ENCODE results near the gene FAM120A. TPM values are rescaled to one million over a fixed set of nuclear protein-coding genes. Genes with fewer than 3 reads are reported as not detected.

FAM120A gene
- total and polyA plus RNA-seq, 2 of the 13 experiments (the other 11 are each of a cell fraction or from before 2014, with no cell fraction given) = 41.3 to 44.4 TPM

DNA sequence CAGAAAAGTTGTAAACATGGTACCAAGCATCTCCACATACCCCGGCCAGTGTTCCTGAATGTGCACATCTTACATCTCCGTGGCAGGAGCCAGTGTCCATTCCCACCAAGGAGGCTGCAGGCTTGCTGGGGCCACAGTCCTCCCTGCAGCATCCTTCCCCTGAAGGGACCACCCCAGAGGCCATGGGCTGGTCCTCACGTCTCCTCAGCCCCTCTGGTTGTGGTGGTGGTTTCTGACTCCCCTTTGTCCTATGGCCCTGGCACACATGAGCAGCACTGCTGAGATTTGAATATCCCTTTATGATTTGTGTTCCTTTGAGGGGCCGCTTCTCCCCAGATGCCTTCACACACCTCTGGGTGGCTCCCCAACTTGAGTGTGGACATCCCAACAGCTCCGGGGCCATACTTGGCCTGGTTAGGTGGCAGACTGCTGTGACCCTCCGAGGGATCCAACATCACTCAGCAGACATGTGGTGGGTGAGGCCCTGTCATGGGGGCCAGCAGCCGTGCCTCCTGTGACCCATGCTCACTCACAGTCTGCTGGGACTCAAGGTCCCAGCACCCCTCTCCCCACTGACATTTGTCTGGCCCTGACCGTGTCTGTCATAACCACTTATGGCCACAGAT, 139.2 kb downstream of the FAM120A start:
- no peaks in the 10 kb centered on the region for H3K36me3 ChIP-seq (replicated peaks in 1 of 2; ENCODE audit: control insufficient read depth in 1 of 2, insufficient read depth in 2 of 2, low read length in 2 of 2)
- no peak overlapping the region for H3K27ac ChIP-seq (ENCODE audit: extremely low read length, insufficient read depth, low read length)
- no peak for TF ChIP-seq ZNF546 (CRISPR knock-in tag; conservative IDR thresholded peaks at IDR 0.05)
- ATAC-seq = no peak
- ChIA-PET CTCF (ENCODE audit: low intra/inter-chr PET ratio, low total read pairs) (no interaction called here), POLR2A (no interaction called here)
- in situ Hi-C loops (cut with HindIII; ENCODE audit: extremely low pct_ligation_motif_present, low pct_unique_long_range_greater_than_20kb) = no loop called here
- no peaks in the 10 kb centered on the region for H3K9me3 ChIP-seq (ENCODE audit: low read length)
- BruUV-seq (replicated peaks) = no TSS peak
- no peak for DNase-seq (ENCODE audit: low spot score)
- no peak overlapping the region for H2AFZ ChIP-seq (ENCODE audit: low read length)
- intact Hi-C loops (cut with micrococcal nuclease; ENCODE audit: unreplicated experiment) = no loop called here
- H3K4me3 ChIP-seq (replicated peaks in 1 of 3; ENCODE audit: insufficient read depth in 1 of 3, low read depth in 2 of 3, low read length in 3 of 3) = no peak overlapping the region
- H4K20me1 ChIP-seq (ENCODE audit: insufficient read depth, low read length) = no peaks in the 10 kb centered on the region; the same call in 1 of the 2 replicates
- FAIRE-seq = no peak
- H3K9ac ChIP-seq (ENCODE audit: insufficient read depth, low read depth, low read length) = no peak overlapping the region
- peaks cover 27% of the 10 kb centered on the region for H3K79me2 ChIP-seq (ENCODE audit: insufficient read depth, low read length)
- no peaks in the 10 kb centered on the region for H3K27me3 ChIP-seq (ENCODE audit: control insufficient read depth in 1 of 2, insufficient read depth in 2 of 2, low read length in 2 of 2)
- peaks cover 58% of the 10 kb centered on the region for H3K4me1 ChIP-seq (ENCODE audit: insufficient read depth, low read length)
- H3K4me2 ChIP-seq (ENCODE audit: low read depth, low read length) = no peak overlapping the region
- WGBS (ENCODE audit: low lambda C conversion rate) = 76% methylated on average over 8 of the region's 8 CpGs

DNA sequence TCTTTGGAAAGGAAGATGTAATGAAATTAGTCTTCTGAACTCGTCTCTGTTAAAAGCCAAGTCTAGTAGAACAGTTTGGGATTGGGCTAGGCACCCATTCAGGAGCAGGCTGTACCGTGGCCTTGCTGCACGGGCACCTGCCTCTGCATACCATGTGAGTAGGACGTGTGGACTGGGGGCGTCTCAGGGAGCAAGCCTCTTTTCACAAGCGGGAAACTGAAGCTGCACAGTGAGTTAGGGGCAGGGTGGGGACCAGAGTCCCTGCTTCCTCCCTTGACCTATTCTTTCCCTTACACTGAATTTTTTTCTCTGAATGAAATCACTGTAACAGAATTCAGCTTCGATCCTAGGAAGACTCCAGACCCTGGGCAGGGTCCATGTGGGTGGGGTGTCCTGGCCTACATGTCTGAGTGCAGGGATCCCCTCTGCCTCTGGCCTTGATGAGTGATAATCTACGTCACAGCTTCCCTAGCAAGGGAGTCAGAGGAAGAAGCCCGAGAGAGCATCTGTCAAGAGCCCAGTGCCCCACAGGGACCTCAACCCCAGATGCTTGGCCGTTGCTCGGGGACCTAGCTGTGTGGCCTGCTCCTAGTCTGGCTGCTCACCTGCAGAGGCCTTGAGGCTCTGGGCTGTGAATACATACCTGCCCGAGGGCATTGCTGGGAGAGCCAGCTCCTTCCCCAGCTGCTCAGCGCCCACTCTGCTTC, 140.0 kb downstream of the FAM120A start:
- Histone ChIP-seq H3K79me2 (ENCODE audit: insufficient read depth, low read length) (peaks cover 24% of the 10 kb centered on the region), H3K27ac (ENCODE audit: extremely low read length, insufficient read depth, low read length) (no peak overlapping the region), H3K4me2 (ENCODE audit: low read depth, low read length) (no peak overlapping the region), H3K27me3 (ENCODE audit: control insufficient read depth in 1 of 2, insufficient read depth in 2 of 2, low read length in 2 of 2) (no peaks in the 10 kb centered on the region), H3K9me3 (ENCODE audit: low read length) (no peaks in the 10 kb centered on the region), H3K9ac (ENCODE audit: insufficient read depth, low read depth, low read length) (no peak overlapping the region), H4K20me1 (ENCODE audit: insufficient read depth, low read length) (no peaks in the 10 kb centered on the region; the same call in 1 of the 2 replicates), H3K36me3 (replicated peaks in 1 of 2; ENCODE audit: control insufficient read depth in 1 of 2, insufficient read depth in 2 of 2, low read length in 2 of 2) (no peaks in the 10 kb centered on the region), H3K4me3 (replicated peaks in 1 of 3; ENCODE audit: insufficient read depth in 1 of 3, low read depth in 2 of 3, low read length in 3 of 3) (no peak overlapping the region), H2AFZ (ENCODE audit: low read length) (no peak overlapping the region), H3K4me1 (ENCODE audit: insufficient read depth, low read length) (peaks cover 57% of the 10 kb centered on the region)
- intact Hi-C loops (cut with micrococcal nuclease; ENCODE audit: unreplicated experiment) = no loop called here
- no peak for DNase-seq (ENCODE audit: low spot score)
- no TSS peak for BruUV-seq (replicated peaks)
- no peak for FAIRE-seq
- CTCF ChIA-PET (ENCODE audit: low intra/inter-chr PET ratio, low total read pairs) = interaction anchor here (1.5 kb wide), 1 partner anchor 25 kb away, joined by 7 read pairs; no protein-coding TSS in a partner anchor
- POLR2A ChIA-PET = no interaction called here
- in situ Hi-C loops (cut with HindIII; ENCODE audit: extremely low pct_ligation_motif_present, low pct_unique_long_range_greater_than_20kb) = no loop called here
- no peak for ATAC-seq
- 76% methylated on average over 9 of the region's 13 CpGs for WGBS (ENCODE audit: low lambda C conversion rate)
- no peak for TF ChIP-seq SOX13 (IDR thresholded peaks at IDR 0.05)
- no peak for TF ChIP-seq SOX13 (CRISPR knock-in tag; conservative IDR thresholded peaks at IDR 0.05 in 1 of 2, IDR thresholded peaks at IDR 0.05 in 1 of 2)
- no peak for TF ChIP-seq ATF7 (IDR thresholded peaks at IDR 0.05)
- no peak for TF ChIP-seq ATF7 (CRISPR knock-in tag; IDR thresholded peaks at IDR 0.05)
- TF ChIP-seq KLF9 (CRISPR knock-in tag; IDR thresholded peaks at IDR 0.05; ENCODE audit: low read depth) = no peak
- no peak for TF ChIP-seq KDM1A (CRISPR knock-in tag; IDR thresholded peaks at IDR 0.05)
- TF ChIP-seq ZNF496 (CRISPR knock-in tag; IDR thresholded peaks at IDR 0.05; ENCODE audit: insufficient replicate concordance) = no peak
- TF ChIP-seq, protein P1, sequence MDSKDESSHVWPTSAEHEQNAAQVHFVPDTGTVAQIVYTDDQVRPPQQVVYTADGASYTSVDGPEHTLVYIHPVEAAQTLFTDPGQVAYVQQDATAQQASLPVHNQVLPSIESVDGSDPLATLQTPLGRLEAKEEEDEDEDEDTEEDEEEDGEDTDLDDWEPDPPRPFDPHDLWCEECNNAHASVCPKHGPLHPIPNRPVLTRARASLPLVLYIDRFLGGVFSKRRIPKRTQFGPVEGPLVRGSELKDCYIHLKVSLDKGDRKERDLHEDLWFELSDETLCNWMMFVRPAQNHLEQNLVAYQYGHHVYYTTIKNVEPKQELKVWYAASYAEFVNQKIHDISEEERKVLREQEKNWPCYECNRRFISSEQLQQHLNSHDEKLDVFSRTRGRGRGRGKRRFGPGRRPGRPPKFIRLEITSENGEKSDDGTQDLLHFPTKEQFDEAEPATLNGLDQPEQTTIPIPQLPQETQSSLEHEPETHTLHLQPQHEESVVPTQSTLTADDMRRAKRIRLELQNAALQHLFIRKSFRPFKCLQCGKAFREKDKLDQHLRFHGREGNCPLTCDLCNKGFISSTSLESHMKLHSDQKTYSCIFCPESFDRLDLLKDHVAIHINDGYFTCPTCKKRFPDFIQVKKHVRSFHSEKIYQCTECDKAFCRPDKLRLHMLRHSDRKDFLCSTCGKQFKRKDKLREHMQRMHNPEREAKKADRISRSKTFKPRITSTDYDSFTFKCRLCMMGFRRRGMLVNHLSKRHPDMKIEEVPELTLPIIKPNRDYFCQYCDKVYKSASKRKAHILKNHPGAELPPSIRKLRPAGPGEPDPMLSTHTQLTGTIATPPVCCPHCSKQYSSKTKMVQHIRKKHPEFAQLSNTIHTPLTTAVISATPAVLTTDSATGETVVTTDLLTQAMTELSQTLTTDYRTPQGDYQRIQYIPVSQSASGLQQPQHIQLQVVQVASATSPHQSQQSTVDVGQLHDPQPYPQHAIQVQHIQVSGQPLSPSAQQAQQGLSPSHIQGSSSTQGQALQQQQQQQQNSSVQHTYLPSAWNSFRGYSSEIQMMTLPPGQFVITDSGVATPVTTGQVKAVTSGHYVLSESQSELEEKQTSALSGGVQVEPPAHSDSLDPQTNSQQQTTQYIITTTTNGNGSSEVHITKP (CRISPR knock-in tag; IDR thresholded peaks at IDR 0.05; ENCODE audit: low read depth) = no peak
- no peak for TF ChIP-seq ZKSCAN5 (CRISPR knock-in tag; IDR thresholded peaks at IDR 0.05)
- TF ChIP-seq TOE1 (CRISPR knock-in tag; IDR thresholded peaks at IDR 0.05) = no peak
- no peak for TF ChIP-seq FOXK2 (IDR thresholded peaks at IDR 0.05)
- no peak for TF ChIP-seq CBX2 (IDR thresholded peaks at IDR 0.05; ENCODE audit: low read depth, low read length)
- no peak for TF ChIP-seq CBX2 (CRISPR knock-in tag; IDR thresholded peaks at IDR 0.05; ENCODE audit: low read depth)
- TF ChIP-seq, protein P2, sequence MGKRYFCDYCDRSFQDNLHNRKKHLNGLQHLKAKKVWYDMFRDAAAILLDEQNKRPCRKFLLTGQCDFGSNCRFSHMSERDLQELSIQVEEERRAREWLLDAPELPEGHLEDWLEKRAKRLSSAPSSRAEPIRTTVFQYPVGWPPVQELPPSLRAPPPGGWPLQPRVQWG (CRISPR knock-in tag; IDR thresholded peaks at IDR 0.05; ENCODE audit: borderline replicate concordance, low read depth) = no peak

All from HepG2 (cell line).